Measurements from ENCODE around the gene KRTAP2-2.

DNA sequence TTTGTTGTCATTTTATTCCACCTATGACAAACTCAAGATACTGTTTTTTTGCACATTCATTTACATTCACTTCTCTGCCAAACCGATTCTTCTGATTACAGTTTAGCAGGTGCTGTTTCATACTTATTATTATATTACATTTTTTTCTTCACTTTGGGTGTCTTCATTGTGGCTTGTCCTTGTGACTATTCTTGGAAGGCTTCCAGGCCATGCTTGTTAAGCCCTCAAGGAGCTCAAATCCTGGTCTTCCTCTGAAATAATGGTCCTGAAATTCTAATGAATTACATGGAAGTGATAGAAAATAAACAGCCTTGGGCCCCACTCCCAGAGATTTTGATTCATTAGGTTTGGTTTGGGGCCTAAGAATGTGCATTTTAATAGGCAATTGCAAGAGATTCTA, 9.3 kb upstream of the KRTAP2-2 start:
- TF ChIP-seq YY1 (IDR thresholded peaks at IDR 0.05; ENCODE audit: low read depth) (no peak), FOXM1 (IDR thresholded peaks at IDR 0.05; ENCODE audit: borderline replicate concordance, low read depth) (no peak), TAF1 (IDR thresholded peaks at IDR 0.05; ENCODE audit: low read depth) (no peak), EGR1 (IDR thresholded peaks at IDR 0.05) (no peak), ZBTB7A (IDR thresholded peaks at IDR 0.05; ENCODE audit: low read depth) (no peak), EP300 (IDR thresholded peaks at IDR 0.05; ENCODE audit: borderline replicate concordance) (no peak), CEBPB (IDR thresholded peaks at IDR 0.05) (no peak), RAD21 (IDR thresholded peaks at IDR 0.05; ENCODE audit: low read depth) (no peak), CREB1 (IDR thresholded peaks at IDR 0.05; ENCODE audit: low read depth) (no peak)
- TF ChIP-seq, protein P1, sequence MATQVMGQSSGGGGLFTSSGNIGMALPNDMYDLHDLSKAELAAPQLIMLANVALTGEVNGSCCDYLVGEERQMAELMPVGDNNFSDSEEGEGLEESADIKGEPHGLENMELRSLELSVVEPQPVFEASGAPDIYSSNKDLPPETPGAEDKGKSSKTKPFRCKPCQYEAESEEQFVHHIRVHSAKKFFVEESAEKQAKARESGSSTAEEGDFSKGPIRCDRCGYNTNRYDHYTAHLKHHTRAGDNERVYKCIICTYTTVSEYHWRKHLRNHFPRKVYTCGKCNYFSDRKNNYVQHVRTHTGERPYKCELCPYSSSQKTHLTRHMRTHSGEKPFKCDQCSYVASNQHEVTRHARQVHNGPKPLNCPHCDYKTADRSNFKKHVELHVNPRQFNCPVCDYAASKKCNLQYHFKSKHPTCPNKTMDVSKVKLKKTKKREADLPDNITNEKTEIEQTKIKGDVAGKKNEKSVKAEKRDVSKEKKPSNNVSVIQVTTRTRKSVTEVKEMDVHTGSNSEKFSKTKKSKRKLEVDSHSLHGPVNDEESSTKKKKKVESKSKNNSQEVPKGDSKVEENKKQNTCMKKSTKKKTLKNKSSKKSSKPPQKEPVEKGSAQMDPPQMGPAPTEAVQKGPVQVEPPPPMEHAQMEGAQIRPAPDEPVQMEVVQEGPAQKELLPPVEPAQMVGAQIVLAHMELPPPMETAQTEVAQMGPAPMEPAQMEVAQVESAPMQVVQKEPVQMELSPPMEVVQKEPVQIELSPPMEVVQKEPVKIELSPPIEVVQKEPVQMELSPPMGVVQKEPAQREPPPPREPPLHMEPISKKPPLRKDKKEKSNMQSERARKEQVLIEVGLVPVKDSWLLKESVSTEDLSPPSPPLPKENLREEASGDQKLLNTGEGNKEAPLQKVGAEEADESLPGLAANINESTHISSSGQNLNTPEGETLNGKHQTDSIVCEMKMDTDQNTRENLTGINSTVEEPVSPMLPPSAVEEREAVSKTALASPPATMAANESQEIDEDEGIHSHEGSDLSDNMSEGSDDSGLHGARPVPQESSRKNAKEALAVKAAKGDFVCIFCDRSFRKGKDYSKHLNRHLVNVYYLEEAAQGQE (IDR thresholded peaks at IDR 0.05; ENCODE audit: low read depth): no peak
- TF ChIP-seq, protein P2, sequence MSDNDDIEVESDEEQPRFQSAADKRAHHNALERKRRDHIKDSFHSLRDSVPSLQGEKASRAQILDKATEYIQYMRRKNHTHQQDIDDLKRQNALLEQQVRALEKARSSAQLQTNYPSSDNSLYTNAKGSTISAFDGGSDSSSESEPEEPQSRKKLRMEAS (IDR thresholded peaks at IDR 0.05): no peak
- TF ChIP-seq, protein P3, sequence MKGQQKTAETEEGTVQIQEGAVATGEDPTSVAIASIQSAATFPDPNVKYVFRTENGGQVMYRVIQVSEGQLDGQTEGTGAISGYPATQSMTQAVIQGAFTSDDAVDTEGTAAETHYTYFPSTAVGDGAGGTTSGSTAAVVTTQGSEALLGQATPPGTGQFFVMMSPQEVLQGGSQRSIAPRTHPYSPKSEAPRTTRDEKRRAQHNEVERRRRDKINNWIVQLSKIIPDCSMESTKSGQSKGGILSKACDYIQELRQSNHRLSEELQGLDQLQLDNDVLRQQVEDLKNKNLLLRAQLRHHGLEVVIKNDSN (IDR thresholded peaks at IDR 0.05): no peak

Measured in Ishikawa (cell line).